Fibroblast of pulmonary artery (primary cell): ENCODE measurements around the gene PSTPIP1.

ENCODE experiments used
- DNase-seq: peaks from one replicate; pipeline ENCODE4 v3.0.0-alpha.2; 2010; ENCODE audit warnings: low read depth
- H3K4me3 ChIP-seq: replicated peaks from 2 replicates; pipeline ENCODE4 v1.5.1; 2011; ENCODE audit warnings: low read depth, mild to moderate bottlenecking, control low read depth, low read length, moderate library complexity
- CTCF ChIP-seq: IDR thresholded peaks from 2 replicates; pipeline ENCODE4 v1.5.1; 2011; ENCODE audit warnings: mild to moderate bottlenecking, control low read depth, low read length, inconsistent platforms; ENCODE audit errors: missing control alignments

The PSTPIP1 gene

GRCh38 chr15:77066971-77067690 lies 72.2 kb downstream of the PSTPIP1 start:
- no peak for DNase-seq
- H3K4me3 ChIP-seq: no peak overlapping the region
- TF ChIP-seq CTCF: no peak

GRCh38 chr15:77067691-77068367 lies 72.9 kb downstream of the PSTPIP1 start:
- no peak overlapping the region for H3K4me3 ChIP-seq
- no peak for TF ChIP-seq CTCF
- no peak for DNase-seq

- no peak for TF ChIP-seq CTCF
- no peak overlapping the region for H3K4me3 ChIP-seq
- no peak for DNase-seq
Observed at GRCh38 chr15:77068633-77069032, 73.7 kb downstream of the PSTPIP1 start.

- H3K4me3 ChIP-seq: peak overlapping the region; percentile 76
- no peak for TF ChIP-seq CTCF
- DNase-seq: no peak
Observed at GRCh38 chr15:77069521-77070121, 74.7 kb downstream of the PSTPIP1 start.

GRCh38 chr15:77070180-77070494 lies 75.2 kb downstream of the PSTPIP1 start:
- no peak for DNase-seq
- H3K4me3 ChIP-seq: peak overlapping the region; percentile 76
- TF ChIP-seq CTCF: no peak

- H3K4me3 ChIP-seq: peak within 1 kb of the TSS; percentile 76
- peak; percentile 92 for DNase-seq
- TF ChIP-seq CTCF: no peak
Observed at GRCh38 chr15:77070495-77071304, 75.8 kb downstream of the PSTPIP1 start, which contains the start of gene TSPAN3. Gene TSPAN3, minus strand, starts transcription at chr15:77071109. Its CDS starts 155 bp downstream, at chr15:77070954.
